GM12872 (cell line): Measurements from ENCODE around the gene NLK.

Experiments used
- CTCF ChIP-seq: IDR thresholded peaks from 3 replicates; pipeline ENCODE4 v1.5.1; 2011; ENCODE audit warnings: low read depth, mild to moderate bottlenecking, low read length, moderate library complexity; ENCODE audit not compliant: insufficient read depth

Gene NLK

GRCh38 chr17:28189667-28190066 is 147.2 kb downstream of the NLK start:
- TF ChIP-seq CTCF, result no peak

GRCh38 chr17:28191018-28191417 is 148.5 kb downstream of the NLK start:
- no peak for TF ChIP-seq CTCF

GRCh38 chr17:28193241-28193640 is 150.8 kb downstream of the NLK start:
- TF ChIP-seq CTCF, result no peak

GRCh38 chr17:28194382-28194781 is 151.9 kb downstream of the NLK start:
- no peak for TF ChIP-seq CTCF

GRCh38 chr17:28196636-28197035 is 154.2 kb downstream of the NLK start:
- no peak for TF ChIP-seq CTCF

GRCh38 chr17:28199115-28199514 is 156.6 kb downstream of the NLK start:
- no peak for TF ChIP-seq CTCF

- TF ChIP-seq CTCF, result no peak
Observed at GRCh38 chr17:28199728-28200127, 157.3 kb downstream of the NLK start.

- no peak for TF ChIP-seq CTCF
Observed at GRCh38 chr17:28201315-28201714, 158.8 kb downstream of the NLK start.
